Fibroblast of mammary gland (primary cell): ENCODE measurements around the gene MYO1D.

Source experiments
- DNase-seq: peaks from one replicate; pipeline ENCODE4 v3.0.0-alpha.2; 2010; ENCODE audit warnings: low read depth
- H3K4me3 ChIP-seq: 2 replicates; pipeline ENCODE4 v1.5.1; 2011; ENCODE audit warnings: low read depth, mild to moderate bottlenecking, low read length, moderate library complexity; ENCODE audit not compliant: control insufficient read depth
- TF ChIP-seq, protein P1 (sequence below): conservative IDR thresholded peaks from 2 replicates; pipeline ENCODE4 v1.5.1; 2011; ENCODE audit warnings: low read depth, low read length, inconsistent platforms; ENCODE audit not compliant: control insufficient read depth, insufficient read depth

The MYO1D gene

DNA sequence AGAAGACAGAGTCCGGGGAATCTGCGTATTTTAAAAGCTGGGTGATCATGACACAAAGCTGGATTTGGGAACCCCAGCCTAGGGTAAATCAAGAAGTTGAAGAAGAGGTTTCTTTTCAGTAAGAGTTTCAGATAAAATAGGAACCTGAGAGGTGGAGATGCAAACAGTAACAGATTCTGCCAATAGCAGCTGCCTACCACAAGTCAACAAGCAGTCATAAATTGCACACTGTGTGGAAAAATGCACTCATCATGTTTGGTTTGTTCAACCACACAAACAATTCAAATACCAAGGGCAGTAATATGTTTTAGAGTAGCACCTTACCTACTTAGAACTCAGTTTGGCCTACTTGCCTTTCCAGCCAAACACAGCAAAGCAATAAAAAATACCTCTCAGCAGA, 14.0 kb downstream of the MYO1D start:
- no peak for DNase-seq
- TF ChIP-seq, protein P1, sequence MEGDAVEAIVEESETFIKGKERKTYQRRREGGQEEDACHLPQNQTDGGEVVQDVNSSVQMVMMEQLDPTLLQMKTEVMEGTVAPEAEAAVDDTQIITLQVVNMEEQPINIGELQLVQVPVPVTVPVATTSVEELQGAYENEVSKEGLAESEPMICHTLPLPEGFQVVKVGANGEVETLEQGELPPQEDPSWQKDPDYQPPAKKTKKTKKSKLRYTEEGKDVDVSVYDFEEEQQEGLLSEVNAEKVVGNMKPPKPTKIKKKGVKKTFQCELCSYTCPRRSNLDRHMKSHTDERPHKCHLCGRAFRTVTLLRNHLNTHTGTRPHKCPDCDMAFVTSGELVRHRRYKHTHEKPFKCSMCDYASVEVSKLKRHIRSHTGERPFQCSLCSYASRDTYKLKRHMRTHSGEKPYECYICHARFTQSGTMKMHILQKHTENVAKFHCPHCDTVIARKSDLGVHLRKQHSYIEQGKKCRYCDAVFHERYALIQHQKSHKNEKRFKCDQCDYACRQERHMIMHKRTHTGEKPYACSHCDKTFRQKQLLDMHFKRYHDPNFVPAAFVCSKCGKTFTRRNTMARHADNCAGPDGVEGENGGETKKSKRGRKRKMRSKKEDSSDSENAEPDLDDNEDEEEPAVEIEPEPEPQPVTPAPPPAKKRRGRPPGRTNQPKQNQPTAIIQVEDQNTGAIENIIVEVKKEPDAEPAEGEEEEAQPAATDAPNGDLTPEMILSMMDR, result no peak
- H3K4me3 ChIP-seq, result no peak overlapping the region

- TF ChIP-seq, protein P1, result no peak
- H3K4me3 ChIP-seq, result no peak overlapping the region
- no peak for DNase-seq
These were observed 14.9 kb downstream of the MYO1D start for GRCh38 chr17:32861981-32862380.

DNA sequence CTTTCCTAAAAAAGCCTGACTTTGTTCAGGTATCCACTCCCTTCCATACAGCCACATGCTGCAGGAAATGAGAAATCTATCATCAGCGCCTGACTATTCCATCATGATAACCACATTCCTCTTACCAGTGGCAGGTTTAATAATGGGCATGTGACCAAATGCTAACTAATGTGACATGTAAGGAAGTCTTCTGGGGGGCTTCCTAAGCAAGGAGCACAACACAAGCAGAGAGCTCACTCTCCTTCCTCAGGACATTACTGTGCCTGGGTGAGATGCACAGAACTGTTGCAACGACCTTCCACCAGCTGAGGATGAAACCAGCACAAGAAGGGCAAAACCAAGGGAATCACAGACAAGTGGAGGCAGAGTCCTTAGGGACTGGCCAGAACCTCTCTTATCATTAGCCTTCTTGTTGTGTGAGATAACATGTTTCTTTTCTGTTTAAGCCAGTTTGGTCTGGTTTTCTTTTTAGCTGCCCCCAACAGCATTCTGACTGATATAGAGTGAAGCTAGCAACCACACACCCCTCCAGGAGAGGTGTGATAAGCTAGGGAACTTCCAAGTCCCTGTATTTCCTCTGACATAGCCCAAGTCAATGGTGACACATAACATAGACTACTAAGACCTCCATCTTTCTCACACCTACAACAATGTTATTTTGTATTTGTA, 16.9 kb downstream of the MYO1D start:
- DNase-seq, result no peak
- no peak overlapping the region for H3K4me3 ChIP-seq
- TF ChIP-seq, protein P1, result no peak

GRCh38 chr17:32855620-32856019, 21.3 kb downstream of the MYO1D start:
- no peak for DNase-seq
- TF ChIP-seq, protein P1, result no peak
- H3K4me3 ChIP-seq, result no peak overlapping the region

DNA sequence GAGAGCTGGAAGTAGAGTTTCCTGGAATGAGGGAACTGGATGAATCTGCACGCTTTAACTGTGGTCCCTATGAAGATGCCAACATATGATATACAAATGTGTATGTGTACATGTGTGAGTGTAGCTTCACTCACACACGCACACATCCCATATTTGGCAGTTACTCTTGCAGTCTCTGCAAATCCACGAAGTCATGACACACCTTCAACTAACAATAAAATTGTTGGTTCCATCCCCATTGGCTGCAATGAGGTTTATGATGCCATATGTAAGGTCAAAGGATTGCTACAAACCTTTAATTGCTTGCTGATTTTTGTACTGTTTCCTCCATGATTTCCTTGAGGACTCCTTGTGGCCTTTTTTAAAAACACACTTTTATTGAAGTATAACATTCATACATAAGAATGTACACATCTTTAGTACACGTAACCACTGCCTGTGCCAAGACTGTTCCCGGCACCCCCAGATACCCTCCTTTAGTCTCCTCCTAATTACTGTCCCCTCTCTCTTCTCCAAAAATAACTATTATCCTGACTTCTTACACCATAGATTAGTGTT, 22.0 kb downstream of the MYO1D start:
- no peak for DNase-seq
- TF ChIP-seq, protein P1, result peak; percentile 7
- no peak overlapping the region for H3K4me3 ChIP-seq

GRCh38 chr17:32854207-32854606, 22.7 kb downstream of the MYO1D start:
- no peak for DNase-seq
- TF ChIP-seq, protein P1, result no peak
- no peak overlapping the region for H3K4me3 ChIP-seq
